HG02840 (cell line): ENCODE data around the gene RFX7.

Experiments
- ATAC-seq: cut with Tn5 transposase; IDR thresholded peaks from one replicate; pipeline ENCODE4 v1.9.1; 2021; ENCODE audit warnings: mild to moderate bottlenecking, moderate library complexity, moderate number of reproducible peaks; ENCODE audit not compliant: unreplicated experiment, low FRiP score

Gene RFX7

DNA sequence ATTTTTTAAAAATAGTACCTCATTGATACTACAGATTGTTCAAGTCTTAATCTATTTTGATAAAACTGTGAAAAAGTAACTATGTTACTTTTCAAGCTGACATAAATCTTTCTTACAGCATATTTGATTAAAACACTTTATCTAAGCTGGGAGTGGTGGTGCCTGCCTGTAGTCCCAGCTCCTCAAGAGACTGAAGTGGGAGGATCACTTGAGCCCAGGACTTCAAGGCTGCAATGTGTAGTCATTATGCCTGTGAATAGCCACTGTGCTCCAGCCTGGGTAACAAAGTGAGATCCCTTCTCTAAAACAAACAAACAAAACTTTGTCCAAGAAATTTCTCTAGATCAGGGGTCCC, 190.7 kb downstream of the RFX7 start:
- ATAC-seq, result no peak

DNA sequence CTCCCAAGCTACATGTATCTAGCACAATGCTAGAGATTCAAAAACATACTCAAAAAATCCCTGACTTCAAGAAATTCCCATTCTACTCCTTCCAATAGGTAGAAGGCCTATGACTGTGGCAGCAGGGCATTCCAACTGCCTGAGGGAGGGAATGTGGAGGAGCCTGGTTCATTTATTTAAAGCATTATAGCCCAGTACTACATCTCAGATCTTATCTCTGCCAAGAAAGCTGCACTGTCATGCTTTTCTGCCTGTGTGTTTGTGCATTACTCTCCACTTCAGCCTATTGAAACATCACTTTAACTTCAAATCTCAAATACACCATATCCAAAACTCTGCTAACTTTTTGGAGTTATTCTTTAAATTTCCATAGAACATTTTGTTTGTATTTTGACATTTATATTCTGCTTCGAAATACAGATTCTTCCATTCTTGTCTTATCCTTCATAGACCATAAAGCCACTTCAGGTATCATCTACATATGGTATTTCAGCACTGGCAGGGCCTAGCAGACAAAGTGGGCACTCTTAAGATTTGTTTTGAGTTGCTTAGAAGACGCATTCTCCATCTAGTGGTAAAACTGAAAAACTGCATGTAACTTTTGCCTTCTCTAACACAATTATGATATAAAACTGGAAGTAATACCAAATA, 191.2 kb downstream of the RFX7 start:
- no peak for ATAC-seq

GRCh38 chr15:56051676-56052075, 192.0 kb downstream of the RFX7 start:
- ATAC-seq, result no peak

DNA sequence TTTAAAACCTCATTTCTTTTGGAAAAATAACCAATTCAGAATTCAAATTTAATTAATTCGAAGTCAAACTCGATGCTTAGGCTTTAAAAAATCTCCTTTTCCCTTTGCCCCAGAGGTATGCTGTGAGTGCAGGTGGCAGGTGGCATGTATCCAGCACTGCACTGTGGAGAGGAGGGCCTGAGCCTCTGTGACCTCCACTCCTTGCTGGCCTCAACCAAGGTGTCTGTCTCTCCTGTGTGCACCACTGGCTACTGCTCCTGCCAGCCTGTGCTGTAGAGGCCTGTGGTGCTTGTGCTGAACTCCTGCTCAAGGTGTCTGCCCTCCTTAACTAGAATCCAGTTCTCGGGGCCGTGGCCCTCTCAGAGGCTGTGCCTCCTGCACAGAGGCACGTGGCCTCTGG, 194.1 kb downstream of the RFX7 start:
- ATAC-seq, result no peak

DNA sequence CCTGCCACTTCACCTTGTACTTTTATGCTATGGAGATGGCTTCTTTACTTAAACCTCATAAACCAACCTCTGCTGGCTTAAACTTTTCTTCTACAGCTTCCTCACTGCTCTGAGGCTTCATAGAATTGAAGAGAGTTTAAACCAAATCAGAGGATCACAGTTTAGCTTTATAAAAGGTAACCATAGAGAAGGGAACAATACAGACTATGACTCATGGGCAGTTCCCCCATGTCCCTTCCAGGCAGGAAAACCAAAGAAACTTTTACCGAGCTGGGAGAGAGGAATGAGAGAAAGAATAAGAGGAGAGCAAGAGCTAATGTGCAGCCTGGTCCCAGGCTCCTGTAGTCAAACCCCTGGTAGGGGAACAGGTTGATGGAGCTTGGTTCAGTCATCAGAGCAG, 196.3 kb downstream of the RFX7 start:
- ATAC-seq, result no peak

DNA sequence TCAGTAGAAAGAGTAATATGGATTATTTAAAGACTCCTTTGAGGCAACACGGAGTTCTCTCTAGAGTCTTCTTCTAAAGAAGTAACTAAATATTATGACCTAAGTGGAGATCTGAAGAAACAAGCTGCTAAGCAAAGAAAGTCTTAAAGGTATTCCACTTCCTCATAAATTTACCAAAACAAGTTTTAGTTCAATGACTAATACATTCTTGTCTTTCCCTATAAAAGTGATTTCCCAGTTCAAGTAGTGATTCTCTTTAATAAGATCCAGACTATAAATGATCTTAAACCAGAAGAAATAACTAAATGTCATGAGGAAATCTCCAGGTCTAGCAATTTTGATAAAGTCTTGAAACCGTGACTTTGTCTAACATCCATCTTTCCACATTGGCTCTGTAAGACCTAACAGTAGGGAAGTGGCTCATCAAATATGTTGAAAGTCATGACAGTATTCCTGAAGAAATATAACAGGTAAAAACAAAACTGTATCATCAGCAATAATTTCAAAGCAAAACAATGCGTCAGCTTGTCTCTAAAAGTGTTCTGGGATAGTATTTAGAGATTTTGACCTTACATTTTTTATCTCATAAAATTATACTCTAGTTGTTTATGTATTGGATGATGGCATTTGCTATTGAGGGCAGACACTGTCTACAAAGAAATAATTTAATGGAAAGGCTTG, 198.5 kb downstream of the RFX7 start:
- ATAC-seq, result no peak

- ATAC-seq, result no peak
Measured at GRCh38 chr15:56042982-56043980, 200.4 kb downstream of the RFX7 start.

- no peak for ATAC-seq
Measured at GRCh38 chr15:56042498-56042897, 201.2 kb downstream of the RFX7 start.

- no peak for ATAC-seq
Measured at GRCh38 chr15:56042031-56042430, 201.6 kb downstream of the RFX7 start.

DNA sequence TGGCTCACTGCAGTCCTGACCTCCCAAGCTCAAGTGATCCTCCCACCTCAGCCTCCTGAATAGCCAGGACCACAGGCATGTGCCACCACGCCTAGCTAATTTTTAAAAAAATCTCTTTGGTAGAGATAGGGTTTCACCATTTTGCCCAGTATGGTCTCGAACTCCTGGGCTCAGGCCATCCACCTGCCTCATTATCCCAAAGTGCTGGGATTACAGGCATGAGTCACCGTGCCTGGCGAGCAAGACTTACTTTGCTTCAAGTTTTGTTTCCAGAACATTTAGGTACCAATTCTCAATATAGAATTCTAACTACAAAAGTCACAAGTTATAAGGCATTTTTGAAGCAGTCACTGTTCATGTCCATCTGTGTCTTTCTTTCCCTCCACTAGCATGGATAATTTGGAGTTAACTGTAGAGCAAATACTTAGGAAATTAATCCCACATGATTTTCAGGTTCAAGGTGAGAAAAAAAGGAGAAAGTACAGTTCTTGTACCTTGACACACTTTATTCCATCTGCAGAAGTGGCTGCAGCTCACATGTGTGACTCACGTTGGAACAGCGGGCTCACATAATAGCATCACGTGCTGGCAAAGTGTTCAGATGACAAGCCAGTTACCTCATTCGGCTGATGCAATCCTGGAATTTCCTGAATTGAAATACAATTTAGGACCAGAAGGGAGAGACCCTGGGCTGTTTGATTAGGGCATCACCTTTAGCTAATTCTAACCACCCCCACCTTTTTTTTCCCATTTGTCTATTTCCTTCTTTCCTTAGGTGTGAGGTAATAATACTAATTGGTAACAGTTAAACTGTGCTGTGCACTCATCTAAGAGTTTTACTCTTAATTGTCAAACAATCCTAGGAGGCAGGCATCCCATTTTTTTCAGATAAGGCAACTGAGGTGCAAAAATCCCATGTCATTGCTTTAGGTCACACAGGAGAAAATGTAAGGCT, 203.3 kb downstream of the RFX7 start:
- ATAC-seq, result no peak

GRCh38 chr15:56038707-56039106, 205.0 kb downstream of the RFX7 start:
- no peak for ATAC-seq

DNA sequence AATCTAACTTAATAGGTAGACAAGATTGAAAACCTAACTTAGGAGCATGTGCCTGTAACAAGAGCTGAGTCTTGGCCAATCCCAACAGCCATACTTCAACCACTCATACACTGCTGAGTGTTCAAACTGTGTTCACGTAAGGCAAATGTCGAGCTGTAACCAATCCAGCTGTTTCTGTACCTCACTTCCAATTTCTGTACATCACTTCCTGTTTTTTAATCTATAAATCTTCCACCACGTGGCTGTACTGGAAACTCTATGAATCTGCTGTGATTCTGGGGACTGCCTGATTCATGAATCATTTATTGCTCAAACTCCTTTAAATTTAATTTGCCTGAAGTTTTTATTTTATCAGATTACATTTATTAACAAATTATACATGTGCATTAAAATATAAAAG, 205.7 kb downstream of the RFX7 start:
- no peak for ATAC-seq
